Panc1 (cell line): Measurements from ENCODE around the gene LAIR2. TPM values are rescaled to one million over a fixed set of nuclear protein-coding genes. Genes with fewer than 3 reads are reported as not detected.
"Not testable (repeated sequence)": the region's sequence is repeated elsewhere in the genome, so short reads cannot be mapped to it uniquely, and the experiment has no call there.

Experiments
- ATAC-seq: fragments of 200-7000 bp; cut with Tn5 transposase; 2 replicates; pipeline ENCODE4 v1.9.1; 2020; ENCODE audit warnings: mild to moderate bottlenecking, moderate library complexity
- BruUV-seq: library from RNA; stranded (reverse); fragments of 400-500 nt; replicated peaks from 2 replicates; lab custom pipeline; 2021; lab: Mats Ljungman, UMichigan
- CTCF ChIA-PET: fragments of 300-600 bp; sonication (Branson Sonifier 250); formaldehyde crosslinking; loops from one replicate; lab custom pipeline; 2022; ENCODE audit warnings: antibody characterized with exemption; lab: Charles Lee
- POLR2A ChIA-PET: fragments of 300-600 bp; sonication (Branson Sonifier 250); formaldehyde crosslinking; loops from one replicate; lab custom pipeline; 2022; ENCODE audit warnings: antibody characterized with exemption; lab: Charles Lee
- DNase-seq: peaks from one replicate; pipeline ENCODE4 v3.0.0-alpha.2; 2010; ENCODE audit warnings: low read depth, low spot score
- H3K27ac ChIP-seq: 2 replicates; pipeline ENCODE4 v1.5.1; 2011; ENCODE audit warnings: mild to moderate bottlenecking, low read length, inconsistent platforms
- H3K27me3 ChIP-seq: fragments of 200-500 bp; sonication (Bioruptor generic); 2 replicates; pipeline ENCODE4 v1.6.0; 2014; ENCODE audit warnings: low read length, inconsistent platforms; ENCODE audit not compliant: control insufficient read depth, insufficient read depth
- H3K36me3 ChIP-seq: fragments of 200-500 bp; sonication (Bioruptor generic); 2 replicates; pipeline ENCODE4 v1.5.1; 2014; ENCODE audit warnings: inconsistent platforms, mild to moderate bottlenecking, low read length, moderate library complexity; ENCODE audit not compliant: control insufficient read depth, insufficient read depth
- H3K4me1 ChIP-seq: 2 replicates; pipeline ENCODE4 v1.5.1; 2011; ENCODE audit warnings: inconsistent platforms, mild to moderate bottlenecking, low read length, moderate library complexity; ENCODE audit not compliant: control insufficient read depth, insufficient read depth
- H3K4me3 ChIP-seq, 2 experiments: 2 replicates each; pipeline ENCODE4 v1.5.1; 2011 to 2012; ENCODE audit warnings: low read depth in 2 of 2, low read length in 2 of 2, mild to moderate bottlenecking in 2 of 2, inconsistent platforms in 1 of 2, moderate library complexity in 1 of 2
- H3K9me3 ChIP-seq: fragments of 200-500 bp; sonication (Bioruptor generic); 2 replicates; pipeline ENCODE4 v1.5.1; 2014; ENCODE audit warnings: low read depth, mild to moderate bottlenecking, inconsistent platforms, low read length, moderate library complexity; ENCODE audit not compliant: control insufficient read depth, insufficient read depth
- POLR2AphosphoS5 ChIP-seq: IDR thresholded peaks from 2 replicates; pipeline ENCODE4 v1.6.1; 2012; ENCODE audit warnings: mild to moderate bottlenecking, low read depth, low read length, moderate library complexity
- SIN3A ChIP-seq: IDR thresholded peaks from 2 replicates; pipeline ENCODE4 v1.6.1; 2012; ENCODE audit warnings: low read depth, mild to moderate bottlenecking, low read length, moderate library complexity, borderline replicate concordance; ENCODE audit not compliant: insufficient read depth
- TCF7L2 ChIP-seq: IDR thresholded peaks from 2 replicates; pipeline ENCODE4 v1.6.1; 2011; ENCODE audit warnings: mild to moderate bottlenecking, low read depth, low read length, inconsistent platforms
- in situ Hi-C: cut with HindIII; loops from 2 replicates; pipeline ENCODE4 v1.10.0; 2016; ENCODE audit warnings: low sequenced_read_pairs, low pct_unique_long_range_greater_than_20kb
- intact Hi-C: fragments of 100-400 bp; cut with micrococcal nuclease; formaldehyde crosslinking; loops from one replicate; pipeline ENCODE4 v1.10.0; 2022; ENCODE audit not compliant: unreplicated experiment
- total RNA-seq: library from RNA; stranded (reverse); gene quantifications from one replicate; pipeline ENCODE4 v1.2.1, GENCODE V29; 2021; ENCODE audit not compliant: unreplicated experiment
- TF ChIP-seq, protein P1 (sequence below), 2 experiments: IDR thresholded peaks; 2 replicates each; pipeline ENCODE4 v1.6.1; 2011 to 2012; ENCODE audit warnings: low read depth in 2 of 2, control low read depth in 1 of 2, low read length in 1 of 2, mild to moderate bottlenecking in 1 of 2, moderate library complexity in 1 of 2; ENCODE audit not compliant: insufficient read depth in 1 of 2
- TF ChIP-seq, protein P2 (sequence below): fragments of 450-650 bp; IDR thresholded peaks from 2 replicates; pipeline ENCODE4 v1.5.1; 2017; ENCODE audit warnings: mild to moderate bottlenecking

Gene LAIR2
- total RNA-seq, 1 experiment from 2014 or later: not detected

DNA sequence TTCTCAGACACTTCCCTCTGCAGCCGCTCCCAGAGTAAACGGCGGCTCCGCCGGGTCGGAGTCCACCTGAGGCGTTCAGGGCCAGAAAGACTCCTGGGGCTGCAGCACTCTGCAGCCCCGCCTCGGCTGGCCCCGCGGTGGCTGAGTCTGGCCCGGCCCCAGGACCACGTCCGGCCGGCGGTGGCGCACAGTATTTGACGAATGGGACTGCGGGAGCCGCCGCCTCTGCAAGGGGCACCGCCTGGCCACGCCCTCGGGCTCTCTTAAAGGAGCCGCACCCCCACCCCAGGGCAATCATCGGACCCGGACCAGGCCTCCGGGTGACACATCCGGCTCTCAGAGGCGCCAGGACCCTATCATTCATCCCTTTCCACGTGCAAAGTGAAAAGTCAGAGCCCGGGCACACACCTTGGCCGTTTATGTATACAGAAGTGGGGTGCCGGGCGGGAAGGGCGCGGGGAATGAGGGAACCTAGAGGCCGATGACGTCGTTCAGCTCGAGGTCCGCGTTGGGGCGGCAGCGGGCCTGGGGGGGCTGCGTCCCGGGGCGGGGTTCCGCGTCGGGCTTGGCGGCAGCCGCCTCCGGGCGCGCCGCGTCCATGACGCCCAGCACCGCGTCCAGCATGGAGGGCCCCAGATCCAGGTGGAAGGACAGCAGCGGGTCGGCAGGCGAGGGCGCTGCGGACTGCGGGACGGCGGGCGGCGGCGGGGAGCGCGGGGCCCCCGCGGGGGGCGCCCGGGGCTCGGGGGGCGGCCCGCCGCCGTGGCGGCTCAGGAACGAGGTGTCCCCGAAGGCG is 37.8 kb upstream of the LAIR2 start:
- intact Hi-C loops: no loop called here
- ChIA-PET POLR2A (no interaction called here), CTCF (no interaction called here)
- DNase-seq (no peak), ATAC-seq (peak; percentile 74)
- no TSS peak for BruUV-seq
- Histone ChIP-seq H3K27ac (peak overlapping the region; percentile 87), H3K27me3 (no peaks in the 10 kb centered on the region), H3K9me3 (no peaks in the 10 kb centered on the region), H3K36me3 (no peaks in the 10 kb centered on the region), H3K4me1 (peaks cover 25% of the 10 kb centered on the region), H3K4me3 (peak overlapping the region; percentile 56 to 70)
- TF ChIP-seq SIN3A: 0 out of 2 replicates have a peak, but pooled peaks have one; percentile 69
- TF ChIP-seq, protein P1, sequence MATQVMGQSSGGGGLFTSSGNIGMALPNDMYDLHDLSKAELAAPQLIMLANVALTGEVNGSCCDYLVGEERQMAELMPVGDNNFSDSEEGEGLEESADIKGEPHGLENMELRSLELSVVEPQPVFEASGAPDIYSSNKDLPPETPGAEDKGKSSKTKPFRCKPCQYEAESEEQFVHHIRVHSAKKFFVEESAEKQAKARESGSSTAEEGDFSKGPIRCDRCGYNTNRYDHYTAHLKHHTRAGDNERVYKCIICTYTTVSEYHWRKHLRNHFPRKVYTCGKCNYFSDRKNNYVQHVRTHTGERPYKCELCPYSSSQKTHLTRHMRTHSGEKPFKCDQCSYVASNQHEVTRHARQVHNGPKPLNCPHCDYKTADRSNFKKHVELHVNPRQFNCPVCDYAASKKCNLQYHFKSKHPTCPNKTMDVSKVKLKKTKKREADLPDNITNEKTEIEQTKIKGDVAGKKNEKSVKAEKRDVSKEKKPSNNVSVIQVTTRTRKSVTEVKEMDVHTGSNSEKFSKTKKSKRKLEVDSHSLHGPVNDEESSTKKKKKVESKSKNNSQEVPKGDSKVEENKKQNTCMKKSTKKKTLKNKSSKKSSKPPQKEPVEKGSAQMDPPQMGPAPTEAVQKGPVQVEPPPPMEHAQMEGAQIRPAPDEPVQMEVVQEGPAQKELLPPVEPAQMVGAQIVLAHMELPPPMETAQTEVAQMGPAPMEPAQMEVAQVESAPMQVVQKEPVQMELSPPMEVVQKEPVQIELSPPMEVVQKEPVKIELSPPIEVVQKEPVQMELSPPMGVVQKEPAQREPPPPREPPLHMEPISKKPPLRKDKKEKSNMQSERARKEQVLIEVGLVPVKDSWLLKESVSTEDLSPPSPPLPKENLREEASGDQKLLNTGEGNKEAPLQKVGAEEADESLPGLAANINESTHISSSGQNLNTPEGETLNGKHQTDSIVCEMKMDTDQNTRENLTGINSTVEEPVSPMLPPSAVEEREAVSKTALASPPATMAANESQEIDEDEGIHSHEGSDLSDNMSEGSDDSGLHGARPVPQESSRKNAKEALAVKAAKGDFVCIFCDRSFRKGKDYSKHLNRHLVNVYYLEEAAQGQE (IDR thresholded peaks at IDR 0.05; ENCODE audit: insufficient read depth in 1 of 2, low read depth in 2 of 2, low read length in 1 of 2): no peak
- TF ChIP-seq TCF7L2: peak; percentile 60
- TF ChIP-seq, protein P2, sequence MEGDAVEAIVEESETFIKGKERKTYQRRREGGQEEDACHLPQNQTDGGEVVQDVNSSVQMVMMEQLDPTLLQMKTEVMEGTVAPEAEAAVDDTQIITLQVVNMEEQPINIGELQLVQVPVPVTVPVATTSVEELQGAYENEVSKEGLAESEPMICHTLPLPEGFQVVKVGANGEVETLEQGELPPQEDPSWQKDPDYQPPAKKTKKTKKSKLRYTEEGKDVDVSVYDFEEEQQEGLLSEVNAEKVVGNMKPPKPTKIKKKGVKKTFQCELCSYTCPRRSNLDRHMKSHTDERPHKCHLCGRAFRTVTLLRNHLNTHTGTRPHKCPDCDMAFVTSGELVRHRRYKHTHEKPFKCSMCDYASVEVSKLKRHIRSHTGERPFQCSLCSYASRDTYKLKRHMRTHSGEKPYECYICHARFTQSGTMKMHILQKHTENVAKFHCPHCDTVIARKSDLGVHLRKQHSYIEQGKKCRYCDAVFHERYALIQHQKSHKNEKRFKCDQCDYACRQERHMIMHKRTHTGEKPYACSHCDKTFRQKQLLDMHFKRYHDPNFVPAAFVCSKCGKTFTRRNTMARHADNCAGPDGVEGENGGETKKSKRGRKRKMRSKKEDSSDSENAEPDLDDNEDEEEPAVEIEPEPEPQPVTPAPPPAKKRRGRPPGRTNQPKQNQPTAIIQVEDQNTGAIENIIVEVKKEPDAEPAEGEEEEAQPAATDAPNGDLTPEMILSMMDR: no peak
- peak; percentile 64; the same call in 1 of the 2 replicates for TF ChIP-seq POLR2AphosphoS5
- in situ Hi-C loops: no loop called here

DNA sequence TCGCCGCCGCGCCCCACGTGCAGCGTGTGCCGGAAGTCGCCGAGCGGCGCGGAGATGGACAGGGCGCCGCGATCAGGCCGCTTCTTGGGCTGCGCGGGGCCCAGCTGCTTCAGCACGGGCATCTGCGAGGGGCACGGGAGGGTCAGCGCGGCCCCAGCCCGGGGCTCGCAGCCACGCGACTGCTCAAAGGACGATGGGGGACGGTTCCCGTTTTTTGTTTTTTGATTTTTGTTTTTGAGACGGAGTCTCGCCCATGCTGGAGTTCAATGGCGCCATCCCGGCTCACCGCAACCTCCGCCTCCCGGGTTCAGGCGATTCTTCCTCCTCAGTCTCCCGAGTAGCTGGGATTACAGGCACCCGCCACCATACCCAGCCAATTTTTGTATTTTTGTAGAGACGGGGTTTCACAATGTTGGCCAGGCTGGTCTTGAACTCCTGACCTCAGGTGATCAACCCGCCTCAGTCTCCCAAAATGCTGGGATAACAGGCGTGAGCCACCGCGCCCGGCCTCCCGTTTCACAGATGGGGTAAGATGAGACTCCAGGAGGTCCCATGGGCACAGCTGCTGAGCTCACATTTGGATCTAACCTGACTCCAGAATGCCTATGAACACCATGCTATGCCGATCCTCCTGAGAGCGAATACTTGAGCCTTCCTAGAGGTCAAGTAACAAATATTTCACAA is 37.1 kb upstream of the LAIR2 start:
- CTCF ChIA-PET: no interaction called here
- intact Hi-C loops: no loop called here
- POLR2A ChIA-PET: interaction anchor here (0.6 kb wide), 1 partner anchor 20 kb away, joined by 8 read pairs; no protein-coding TSS in a partner anchor
- no TSS peak for BruUV-seq
- H3K27ac ChIP-seq: no peak overlapping the region
- H3K9me3 ChIP-seq: no peaks in the 10 kb centered on the region
- ATAC-seq: no peak
- in situ Hi-C loops: no loop called here
- DNase-seq: no peak
- TF ChIP-seq, protein P2: no peak
- TF ChIP-seq SIN3A (no peak), TCF7L2 (no peak), POLR2AphosphoS5 (no peak)
- TF ChIP-seq, protein P1 (IDR thresholded peaks at IDR 0.05; ENCODE audit: insufficient read depth in 1 of 2, low read depth in 2 of 2, low read length in 1 of 2): no peak
- no peaks in the 10 kb centered on the region for H3K36me3 ChIP-seq
- no peak overlapping the region for H3K4me3 ChIP-seq
- H3K27me3 ChIP-seq: no peaks in the 10 kb centered on the region
- peaks cover 28% of the 10 kb centered on the region for H3K4me1 ChIP-seq

GRCh38 chr19:54466110-54466480 is 36.5 kb upstream of the LAIR2 start:
- ATAC-seq, H3K27ac ChIP-seq, intact Hi-C loops, CTCF ChIA-PET, H3K36me3 ChIP-seq, DNase-seq, in situ Hi-C loops, H3K4me3 ChIP-seq, H3K27me3 ChIP-seq, H3K9me3 ChIP-seq, BruUV-seq, POLR2A ChIA-PET: not testable (repeated sequence)
- peaks cover 28% of the 10 kb centered on the region for H3K4me1 ChIP-seq
